IPS-18a (cell line): Measurements from ENCODE around the gene NAT14.

ENCODE experiments used
- H3K27ac ChIP-seq: one replicate; pipeline ENCODE4 v1.5.1; 2013; ENCODE audit warnings: low read length
- H3K27me3 ChIP-seq: one replicate; pipeline ENCODE4 v1.6.1; 2013; ENCODE audit warnings: mild to moderate bottlenecking, low read length; ENCODE audit not compliant: control insufficient read depth, insufficient read depth
- H3K36me3 ChIP-seq: one replicate; pipeline ENCODE4 v1.6.1; 2013; ENCODE audit warnings: low read depth, low read length; ENCODE audit not compliant: control insufficient read depth
- H3K4me1 ChIP-seq: one replicate; pipeline ENCODE4 v1.6.1; 2013; ENCODE audit warnings: low read depth, low read length; ENCODE audit not compliant: control insufficient read depth
- H3K4me3 ChIP-seq: one replicate; pipeline ENCODE4 v1.5.1; 2013; ENCODE audit warnings: low read length
- H3K9ac ChIP-seq: one replicate; pipeline ENCODE4 v1.6.1; 2013; ENCODE audit warnings: mild to moderate bottlenecking, low read length, moderate library complexity
- H3K9me3 ChIP-seq: one replicate; pipeline ENCODE4 v1.6.1; 2013; ENCODE audit warnings: low read depth, low read length; ENCODE audit not compliant: control insufficient read depth

The NAT14 gene

DNA sequence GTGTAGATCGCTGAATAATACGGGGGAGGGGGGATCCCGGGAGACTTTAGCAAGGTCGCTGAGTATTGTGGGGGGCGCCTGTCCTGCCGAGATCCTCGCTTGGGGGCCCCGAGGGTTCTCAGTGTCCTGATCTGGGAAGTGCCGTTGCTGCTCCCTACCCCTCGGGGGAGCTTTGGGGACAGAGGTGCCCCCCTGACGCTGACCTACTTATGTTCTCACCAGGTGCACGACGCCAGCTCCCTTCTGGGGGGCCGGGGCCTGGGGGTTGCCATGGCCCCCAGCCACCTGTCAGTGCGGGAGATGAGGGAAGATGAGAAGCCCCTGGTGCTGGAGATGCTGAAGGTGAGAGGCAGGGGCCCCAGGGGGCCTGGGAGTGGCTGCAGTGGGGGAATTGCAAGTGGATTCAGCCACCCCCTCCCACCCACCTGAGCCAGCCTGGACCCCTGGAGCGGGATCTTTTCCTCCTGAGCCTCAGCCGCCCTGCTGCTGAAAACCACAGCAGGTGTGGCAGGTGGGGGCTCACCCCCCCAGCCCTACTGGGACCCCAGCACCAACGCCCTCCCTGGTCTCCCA, 537 bp downstream of the NAT14 start:
- Histone ChIP-seq H3K4me1 (peaks cover 33% of the 10 kb centered on the region), H3K9me3 (no peaks in the 10 kb centered on the region), H3K4me3 (peak overlapping the region; percentile 77), H3K36me3 (no peaks in the 10 kb centered on the region), H3K27ac (peak overlapping the region; percentile 30), H3K9ac (peak overlapping the region; percentile 77), H3K27me3 (no peaks in the 10 kb centered on the region)

DNA sequence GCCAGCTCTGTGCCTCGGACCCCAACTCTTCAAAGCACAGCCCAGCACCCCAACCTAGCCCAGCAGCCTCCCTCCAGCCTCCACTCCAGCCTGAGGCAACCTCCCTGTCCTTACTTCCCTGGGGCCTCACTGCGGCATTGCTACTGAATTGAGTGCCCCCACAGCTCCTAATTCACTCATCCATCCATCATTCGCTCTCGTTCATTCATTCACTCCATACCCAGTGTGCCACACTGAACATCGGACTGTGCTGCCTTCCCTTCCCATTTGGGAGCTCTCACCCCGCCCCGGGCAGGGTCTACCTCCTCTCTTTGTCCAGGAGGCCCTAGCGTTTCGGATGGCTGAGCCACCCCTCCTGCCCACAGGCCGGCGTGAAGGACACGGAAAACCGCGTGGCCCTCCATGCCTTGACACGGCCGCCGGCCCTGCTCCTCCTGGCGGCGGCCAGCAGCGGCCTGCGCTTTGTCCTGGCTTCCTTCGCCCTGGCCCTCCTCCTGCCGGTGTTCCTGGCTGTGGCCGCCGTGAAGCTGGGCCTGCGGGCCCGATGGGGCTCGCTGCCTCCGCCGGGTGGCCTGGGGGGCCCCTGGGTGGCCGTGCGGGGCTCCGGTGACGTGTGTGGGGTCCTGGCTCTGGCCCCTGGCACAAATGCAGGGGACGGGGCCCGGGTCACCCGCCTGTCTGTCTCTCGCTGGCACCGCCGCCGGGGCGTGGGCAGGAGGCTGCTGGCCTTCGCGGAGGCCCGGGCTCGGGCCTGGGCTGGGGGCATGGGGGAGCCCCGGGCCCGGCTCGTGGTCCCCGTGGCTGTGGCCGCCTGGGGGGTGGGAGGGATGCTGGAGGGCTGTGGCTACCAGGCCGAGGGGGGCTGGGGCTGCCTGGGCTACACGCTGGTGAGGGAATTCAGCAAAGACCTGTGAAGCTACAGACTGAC, 1.3 kb downstream of the NAT14 start:
- peaks cover 33% of the 10 kb centered on the region for H3K4me1 ChIP-seq
- no peaks in the 10 kb centered on the region for H3K36me3 ChIP-seq
- no peak overlapping the region for H3K9ac ChIP-seq
- H3K27me3 ChIP-seq, result no peaks in the 10 kb centered on the region
- no peaks in the 10 kb centered on the region for H3K9me3 ChIP-seq
- H3K27ac ChIP-seq, result no peak overlapping the region
- peak overlapping the region; percentile 77 for H3K4me3 ChIP-seq

- peak overlapping the region; percentile 13 for H3K4me3 ChIP-seq
- H3K36me3 ChIP-seq, result no peaks in the 10 kb centered on the region
- H3K9me3 ChIP-seq, result no peaks in the 10 kb centered on the region
- no peak overlapping the region for H3K27ac ChIP-seq
- H3K27me3 ChIP-seq, result no peaks in the 10 kb centered on the region
- H3K4me1 ChIP-seq, result peaks cover 33% of the 10 kb centered on the region
- H3K9ac ChIP-seq, result peak overlapping the region; percentile 22
These were observed 2.3 kb downstream of the NAT14 start for GRCh38 chr19:55486971-55487923.

DNA sequence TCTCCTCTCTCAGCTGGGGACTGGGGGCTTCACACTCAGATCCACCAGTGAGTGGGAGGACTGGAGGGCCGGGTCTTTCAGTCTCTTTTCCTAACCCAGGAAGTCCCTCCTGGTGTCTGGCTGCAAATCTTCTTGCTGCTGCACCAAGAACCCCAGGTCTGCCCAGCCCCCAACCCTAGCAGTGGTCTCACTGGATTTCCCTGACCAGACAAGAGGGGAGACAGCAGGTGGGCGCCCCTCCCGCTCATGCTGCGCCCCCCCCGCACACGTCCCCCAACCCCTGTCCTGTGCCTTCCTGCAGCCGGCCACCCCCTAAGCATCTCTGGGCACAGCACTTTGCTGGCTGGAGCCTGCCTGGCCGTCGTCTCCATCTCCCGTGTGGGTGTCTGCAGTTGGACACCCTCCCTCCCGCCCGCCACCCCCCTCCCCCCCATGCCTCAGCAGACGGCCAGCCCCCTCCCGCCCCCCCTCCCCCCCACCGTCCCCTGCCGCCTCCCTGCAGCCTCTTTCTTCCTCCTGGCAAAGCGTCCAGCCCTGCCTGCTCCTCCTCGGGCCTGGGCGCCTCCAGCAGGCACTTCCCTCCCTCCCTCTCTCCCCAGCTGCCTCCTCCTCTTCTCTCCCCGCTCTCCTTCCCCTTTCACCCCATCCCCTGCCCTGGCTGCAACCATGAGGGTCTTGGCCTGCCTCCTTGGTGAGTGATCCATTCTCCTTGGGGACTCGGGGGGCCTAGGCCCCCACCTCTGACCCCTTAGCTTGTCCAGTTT, 3.1 kb downstream of the NAT14 start, which contains the start of gene SSC5D:
Gene SSC5D (plus strand): TSS at position 513 of the 764 bp plus-strand sequence. CDS start 154 bp downstream, at position 667.
- Histone ChIP-seq H3K27me3 (no peaks in the 10 kb centered on the region), H3K27ac (no peak within 1 kb of the TSS), H3K9ac (peak within 1 kb of the TSS; percentile 22), H3K4me1 (peaks cover 33% of the 10 kb centered on the region), H3K4me3 (peak within 1 kb of the TSS; percentile 30), H3K36me3 (no peaks in the 10 kb centered on the region), H3K9me3 (no peaks in the 10 kb centered on the region)

GRCh38 chr19:55488986-55489710, 4.2 kb downstream of the NAT14 start:
- Histone ChIP-seq H3K36me3 (no peaks in the 10 kb centered on the region), H3K27ac (no peak overlapping the region), H3K4me3 (no peak overlapping the region), H3K4me1 (peaks cover 33% of the 10 kb centered on the region), H3K9me3 (no peaks in the 10 kb centered on the region), H3K9ac (no peak overlapping the region), H3K27me3 (no peaks in the 10 kb centered on the region)

DNA sequence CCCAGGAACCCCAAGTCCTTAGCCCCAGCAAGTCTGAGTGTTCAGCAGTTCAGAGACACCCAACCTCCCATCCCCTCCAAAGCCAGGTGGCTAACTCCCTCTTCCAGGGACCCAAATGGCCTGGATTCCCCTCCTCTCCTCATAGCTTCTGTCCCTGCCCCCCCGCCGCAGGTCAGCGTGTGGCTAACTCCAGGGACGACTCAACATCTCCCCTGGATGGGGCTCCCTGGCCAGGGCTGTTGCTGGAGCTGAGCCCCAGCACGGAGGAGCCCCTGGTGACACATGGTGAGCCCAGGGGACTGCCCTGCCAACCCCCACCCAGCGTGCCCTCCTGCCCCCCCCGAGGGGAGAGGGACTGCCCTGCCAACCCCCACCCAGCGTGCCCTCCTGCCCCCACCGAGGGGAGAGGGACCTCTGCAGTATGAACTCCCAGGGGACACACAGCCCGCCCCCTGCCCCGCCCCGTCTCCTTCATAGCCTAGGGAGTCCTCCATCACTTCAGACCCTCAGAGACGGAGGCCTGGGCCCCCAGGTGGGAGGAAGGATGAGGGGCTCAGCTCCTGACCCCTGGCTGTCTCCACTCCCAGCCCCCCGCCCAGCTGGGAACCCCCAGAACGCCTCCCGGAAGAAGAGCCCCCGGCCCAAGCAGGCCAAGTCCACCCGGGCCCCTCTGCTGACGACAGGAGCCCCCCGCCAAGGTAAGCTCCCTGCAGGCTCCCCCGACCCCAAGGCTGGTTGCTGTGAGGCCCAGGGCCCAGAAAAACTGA, 4.9 kb downstream of the NAT14 start:
- Histone ChIP-seq H3K36me3 (no peaks in the 10 kb centered on the region), H3K4me1 (peaks cover 33% of the 10 kb centered on the region), H3K9me3 (no peaks in the 10 kb centered on the region), H3K9ac (no peak overlapping the region), H3K27me3 (no peaks in the 10 kb centered on the region), H3K4me3 (no peak overlapping the region), H3K27ac (no peak overlapping the region)

DNA sequence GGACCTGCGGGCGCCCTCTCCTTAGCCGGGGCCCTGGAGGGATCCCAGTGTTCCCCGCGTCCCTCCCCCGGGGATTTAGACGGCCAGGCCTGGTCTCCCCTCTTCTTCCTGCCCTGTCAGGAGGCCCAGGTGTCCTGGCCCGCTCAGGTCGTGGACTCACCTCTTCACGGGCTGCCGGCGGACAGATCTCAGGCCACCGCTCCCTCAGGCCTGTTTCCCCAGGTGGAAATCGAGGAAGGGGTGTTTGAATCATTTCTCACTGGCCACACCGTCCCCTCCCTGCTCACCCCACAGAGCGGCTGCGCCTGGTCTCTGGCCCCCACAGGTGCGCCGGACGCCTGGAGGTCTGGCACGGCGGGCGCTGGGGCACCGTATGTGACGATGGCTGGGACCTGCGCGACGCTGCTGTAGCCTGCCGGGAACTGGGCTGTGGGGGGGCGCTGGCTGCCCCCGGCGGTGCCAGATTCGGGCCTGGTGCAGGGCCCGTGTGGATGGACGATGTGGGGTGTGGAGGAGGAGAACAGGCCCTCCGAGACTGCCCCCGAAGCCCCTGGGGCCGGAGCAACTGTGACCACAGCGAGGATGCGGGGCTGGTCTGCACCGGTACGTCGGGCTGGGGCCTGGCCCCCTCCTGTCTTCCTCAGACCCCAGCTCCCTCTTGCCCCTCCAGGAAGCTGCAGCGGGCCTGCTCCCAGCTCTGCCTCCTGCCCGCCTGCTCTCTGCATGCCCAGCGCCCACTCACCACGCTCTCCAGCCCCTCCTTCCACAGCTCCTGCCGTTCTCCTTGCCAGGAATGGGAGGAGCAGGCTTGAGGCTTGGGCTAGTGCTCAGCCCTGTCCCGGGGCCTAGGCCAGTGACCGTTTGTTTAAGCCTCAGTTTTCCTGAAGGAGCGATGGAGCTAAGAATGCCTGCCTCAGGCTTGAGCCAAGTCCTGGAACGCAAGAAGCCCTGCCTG, 5.8 kb downstream of the NAT14 start:
- no peak overlapping the region for H3K27ac ChIP-seq
- H3K4me1 ChIP-seq, result peaks cover 31% of the 10 kb centered on the region
- no peak overlapping the region for H3K4me3 ChIP-seq
- H3K27me3 ChIP-seq, result no peaks in the 10 kb centered on the region
- H3K36me3 ChIP-seq, result no peaks in the 10 kb centered on the region
- H3K9ac ChIP-seq, result no peak overlapping the region
- no peaks in the 10 kb centered on the region for H3K9me3 ChIP-seq

DNA sequence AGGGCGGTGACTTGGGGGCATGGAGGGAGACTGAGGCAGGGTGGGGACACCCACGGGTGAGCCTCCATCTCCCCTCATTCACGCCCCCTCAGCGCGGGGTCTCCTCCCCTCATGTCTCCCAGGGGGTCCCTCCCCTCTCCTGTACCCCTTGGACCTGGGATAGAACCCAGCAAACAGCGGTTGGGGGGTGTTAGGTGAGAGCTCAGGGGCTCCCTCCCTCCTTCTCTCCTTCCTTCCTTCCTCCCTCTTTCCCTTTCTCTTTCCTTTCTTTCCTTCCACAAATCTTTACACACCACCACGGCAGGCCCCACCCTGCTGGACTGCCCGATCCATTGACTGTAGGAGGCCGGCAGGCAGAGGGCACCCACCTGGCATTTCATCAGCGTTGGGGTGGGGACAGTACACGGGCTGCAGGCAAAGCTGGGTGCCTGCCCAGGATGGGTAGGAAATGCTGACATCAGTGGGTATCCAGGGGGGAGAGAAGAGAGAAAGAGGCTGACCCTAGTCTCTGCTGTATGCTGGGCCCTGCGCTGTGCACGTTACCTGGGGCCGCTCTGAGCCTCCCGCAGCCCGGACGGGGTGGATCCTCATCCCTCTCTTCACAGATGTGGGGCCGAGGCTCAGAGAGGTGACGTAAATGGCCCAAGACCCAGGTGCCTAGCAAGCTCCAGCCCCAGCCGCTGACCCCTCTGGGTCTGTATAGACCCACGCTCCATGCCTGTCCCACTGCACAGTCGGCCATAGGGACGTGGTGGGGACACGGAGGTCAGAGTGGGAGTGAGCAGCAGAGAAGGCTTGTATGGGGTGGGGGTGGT, 6.8 kb downstream of the NAT14 start:
- H3K4me1 ChIP-seq, result peaks cover 33% of the 10 kb centered on the region
- H3K9ac ChIP-seq, result no peak overlapping the region
- H3K4me3 ChIP-seq, result no peak overlapping the region
- H3K9me3 ChIP-seq, result no peaks in the 10 kb centered on the region
- no peaks in the 10 kb centered on the region for H3K36me3 ChIP-seq
- no peak overlapping the region for H3K27ac ChIP-seq
- no peaks in the 10 kb centered on the region for H3K27me3 ChIP-seq
